HG02970 (cell line): ENCODE measurements around the gene CSRP1.
"Not testable (repeated sequence)": the region's sequence is repeated elsewhere in the genome, so short reads cannot be mapped to it uniquely, and the experiment has no call there.

ENCODE experiments used
- ATAC-seq: cut with Tn5 transposase; IDR thresholded peaks from one replicate; pipeline ENCODE4 v1.9.1; 2021; ENCODE audit warnings: mild to moderate bottlenecking, moderate library complexity, moderate number of reproducible peaks; ENCODE audit not compliant: unreplicated experiment, low FRiP score

Gene CSRP1

GRCh38 chr1:201481761-201482493 lies 25.0 kb downstream of the CSRP1 start:
- ATAC-seq = peak; percentile 51

DNA sequence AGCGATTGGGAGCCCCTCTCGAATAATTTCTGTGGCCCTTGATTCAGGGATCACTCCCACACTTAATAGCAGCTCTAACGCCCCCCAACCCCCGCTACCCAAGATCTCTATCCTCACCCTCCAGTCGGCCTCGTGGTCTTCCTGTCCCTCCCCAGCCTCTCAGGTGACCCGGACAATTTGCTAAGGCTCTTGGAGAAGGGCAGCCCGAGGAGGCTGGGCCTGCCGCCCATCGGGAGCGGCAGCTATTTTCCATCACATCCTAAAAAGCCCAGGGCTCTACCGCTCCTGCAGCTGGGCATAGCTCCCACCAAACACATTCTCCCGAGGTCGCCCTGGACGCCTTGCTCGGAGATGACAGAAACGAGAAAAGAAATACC lies 25.9 kb downstream of the CSRP1 start:
- no peak for ATAC-seq

DNA sequence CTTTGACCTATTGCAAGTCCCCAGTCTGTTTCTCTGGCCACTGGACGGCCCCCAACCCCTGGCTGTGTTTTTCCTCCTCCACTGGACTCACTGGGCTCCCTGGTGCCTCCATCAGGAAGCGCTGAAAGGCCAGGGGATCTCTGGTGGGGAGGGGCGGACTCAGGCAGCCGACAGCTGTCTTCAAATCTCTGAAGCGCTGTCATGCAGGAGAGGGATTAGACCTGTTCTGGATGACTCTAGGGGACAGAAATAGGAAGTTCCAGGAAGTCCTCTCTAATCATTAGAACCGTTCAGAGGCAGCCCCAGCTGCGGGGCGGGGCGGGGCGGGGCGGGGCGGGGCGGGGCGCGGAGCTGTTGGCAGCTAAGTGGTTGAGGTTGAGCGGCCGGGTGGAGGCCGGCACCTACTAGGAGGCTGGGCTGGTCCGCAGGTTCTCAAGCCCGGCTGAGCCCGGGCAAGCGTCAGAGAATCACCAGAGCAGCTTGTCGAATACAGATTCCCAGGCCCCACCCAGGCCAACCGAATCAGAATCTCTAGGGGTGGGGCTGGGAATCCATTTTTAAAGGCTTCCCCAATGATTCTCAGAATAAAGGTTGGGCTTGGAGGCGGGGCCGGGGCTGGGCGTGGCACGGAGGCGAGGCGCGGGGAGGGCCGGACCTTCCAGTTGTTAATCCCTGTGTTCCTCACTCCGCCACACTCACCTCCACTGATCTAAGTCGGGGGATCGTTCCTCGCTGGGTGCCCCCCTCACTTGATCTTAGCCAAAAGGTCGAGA lies 26.5 kb downstream of the CSRP1 start:
- ATAC-seq = no peak

GRCh38 chr1:201479201-201479730 lies 27.7 kb downstream of the CSRP1 start:
- no peak for ATAC-seq

- not testable (repeated sequence) for ATAC-seq
Observed at GRCh38 chr1:201478666-201479065, 28.3 kb downstream of the CSRP1 start.

DNA sequence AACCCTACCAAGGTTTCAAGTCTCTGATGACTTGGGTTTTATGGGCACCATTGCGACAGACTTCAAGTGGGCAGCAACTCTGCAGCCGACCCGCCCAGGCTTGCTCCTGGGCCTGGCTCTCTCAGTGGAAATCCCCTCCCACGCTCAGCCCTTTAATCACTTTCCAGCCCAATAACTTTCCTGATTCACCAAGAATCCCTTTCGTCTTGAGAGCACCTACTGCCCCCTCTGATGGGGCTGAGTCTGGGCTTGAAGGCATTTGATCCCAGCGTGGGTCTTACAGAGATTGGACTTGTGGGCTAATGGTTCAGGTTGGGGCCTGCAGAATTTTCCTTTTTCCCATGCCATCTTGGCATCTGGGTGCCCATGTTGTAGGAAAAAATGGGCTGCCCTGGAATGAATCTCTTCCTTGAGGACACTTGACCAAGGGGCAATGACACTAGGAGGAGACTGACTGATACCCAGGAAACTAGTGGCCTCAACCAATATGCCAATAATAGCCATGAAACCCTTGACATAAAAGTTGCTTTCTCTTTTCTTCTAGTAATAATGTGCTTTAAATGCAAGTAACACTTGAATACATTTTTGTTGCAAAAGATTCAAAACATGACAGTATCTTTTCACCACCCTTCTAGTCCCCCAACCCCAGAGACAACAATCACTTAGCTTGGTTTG lies 30.1 kb downstream of the CSRP1 start:
- ATAC-seq = no peak

DNA sequence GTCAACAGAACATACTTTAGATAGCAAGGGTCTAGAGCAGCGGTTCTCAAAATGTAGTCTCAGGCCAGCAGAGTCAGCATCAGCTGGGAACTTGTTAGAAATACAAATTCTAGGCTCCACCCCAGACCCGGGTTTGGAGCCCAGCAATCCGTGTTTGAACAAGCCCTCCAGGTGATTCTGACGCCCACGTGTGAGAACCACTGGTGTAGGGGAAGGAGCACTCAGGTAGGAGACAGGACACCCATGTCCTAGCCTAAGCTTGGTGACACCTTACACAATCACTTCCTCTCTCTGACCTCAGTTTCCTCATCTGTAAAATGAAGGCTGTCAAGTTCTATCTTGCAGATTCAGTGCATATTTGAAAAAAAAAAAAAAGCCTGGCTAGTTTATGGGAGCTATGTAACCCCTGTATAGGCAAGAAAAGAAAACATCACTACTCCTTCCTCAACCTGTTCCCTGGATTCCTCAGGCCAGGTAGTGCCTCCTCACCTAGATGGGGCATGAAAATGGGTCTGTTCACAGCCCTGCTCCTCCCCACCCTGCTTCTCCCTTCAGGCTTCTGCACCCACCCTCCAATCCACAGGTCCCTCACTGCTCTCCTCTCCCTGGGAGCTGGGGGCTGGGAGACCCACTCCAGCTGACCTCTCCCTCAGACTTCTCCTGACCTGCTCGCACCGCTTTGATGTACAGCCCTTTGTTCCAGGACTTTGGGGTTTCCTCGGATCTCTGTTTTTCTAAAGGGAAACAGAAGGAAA lies 30.8 kb downstream of the CSRP1 start:
- ATAC-seq = no peak

DNA sequence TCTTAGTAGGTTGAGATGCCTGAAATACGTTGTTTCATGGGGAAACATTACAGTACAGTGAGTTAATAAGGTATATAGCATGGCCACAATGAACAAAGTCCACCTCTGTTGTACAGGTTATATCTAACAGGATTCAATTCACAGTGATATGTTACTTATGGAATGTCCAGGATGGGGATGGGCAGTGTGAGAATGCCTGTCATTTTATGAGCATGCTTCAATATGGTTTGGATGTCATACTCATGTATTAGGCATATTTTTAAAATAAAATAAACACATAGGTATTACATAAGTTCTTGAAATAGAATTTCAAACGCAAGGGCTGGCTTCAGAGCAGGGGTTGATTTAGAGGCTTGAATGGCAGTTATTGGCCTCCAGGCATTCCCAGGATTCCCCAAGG lies 31.8 kb downstream of the CSRP1 start:
- no peak for ATAC-seq

DNA sequence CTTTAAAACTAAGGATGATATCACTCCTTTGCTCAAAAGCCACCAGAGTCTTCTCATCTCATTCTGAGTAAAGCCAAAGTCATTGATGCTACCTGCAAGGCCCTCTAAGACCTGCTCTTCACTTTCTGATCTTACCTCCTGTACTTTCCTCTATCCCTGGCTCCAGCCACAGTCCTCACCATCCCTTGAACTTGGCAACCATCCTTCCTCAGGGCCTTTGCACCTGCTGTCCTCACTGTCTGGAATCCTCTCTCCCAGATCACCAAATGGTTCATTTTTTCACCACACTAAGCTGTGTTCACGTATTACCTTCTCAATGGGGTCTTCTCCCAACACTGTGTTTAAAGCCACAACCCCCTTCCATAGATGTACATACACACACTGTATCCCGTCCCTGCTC lies 33.6 kb downstream of the CSRP1 start:
- no peak for ATAC-seq

GRCh38 chr1:201472321-201472720 lies 34.6 kb downstream of the CSRP1 start:
- not testable (repeated sequence) for ATAC-seq

- ATAC-seq = no peak
Observed at GRCh38 chr1:201471772-201472171, 35.2 kb downstream of the CSRP1 start.

GRCh38 chr1:201470581-201470980 lies 36.3 kb downstream of the CSRP1 start:
- no peak for ATAC-seq

GRCh38 chr1:201469645-201470074 lies 37.3 kb downstream of the CSRP1 start:
- no peak for ATAC-seq

DNA sequence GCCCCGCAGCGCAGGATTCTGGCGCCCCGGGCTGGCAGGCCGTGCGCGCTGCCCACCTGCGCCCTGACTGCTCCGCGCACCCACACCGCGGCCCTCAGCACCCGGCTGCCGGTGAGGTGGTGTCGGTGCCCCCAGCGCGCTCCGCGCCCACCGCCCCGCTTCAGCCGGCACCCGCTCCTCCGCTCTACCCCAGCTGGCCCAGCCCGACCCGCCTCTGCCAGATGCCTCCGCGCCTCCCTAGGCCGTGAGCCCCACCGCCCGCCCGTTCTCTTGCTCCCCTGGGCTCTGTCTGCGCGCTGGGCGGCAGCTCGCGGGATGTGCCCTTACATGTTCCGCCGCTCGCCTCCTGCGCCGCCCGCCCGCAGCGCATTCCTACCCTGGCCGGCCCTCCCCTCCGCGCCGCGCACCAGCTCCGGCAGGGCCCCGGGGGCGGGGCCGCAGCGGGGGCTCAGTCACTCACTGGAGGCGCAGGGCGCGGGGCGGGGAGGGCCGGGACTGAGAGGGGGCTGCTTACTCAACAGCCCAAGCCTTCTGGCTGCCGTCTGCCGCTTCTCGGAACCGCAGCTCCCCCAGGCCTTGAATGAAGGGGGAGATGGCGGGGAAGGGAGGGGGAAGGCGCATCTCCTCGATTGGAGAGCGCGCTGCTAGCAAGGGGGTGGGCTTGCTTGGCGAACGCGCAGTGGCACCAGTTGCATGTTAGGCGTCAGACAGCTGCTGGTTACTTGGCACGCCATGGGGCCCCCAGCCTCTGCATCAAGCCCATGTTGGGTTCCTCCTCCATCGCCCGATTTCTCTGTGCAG lies 37.9 kb downstream of the CSRP1 start, which contains the start of gene PHLDA3:
Gene PHLDA3, minus strand, starts transcription at position 345 of the 801 bp plus-strand sequence. CDS start 402 bp downstream, outside the sequence.
- no peak for ATAC-seq

GRCh38 chr1:201468501-201468843 lies 38.5 kb downstream of the CSRP1 start:
- no peak for ATAC-seq

GRCh38 chr1:201466492-201466891 lies 40.4 kb downstream of the CSRP1 start:
- ATAC-seq = no peak

DNA sequence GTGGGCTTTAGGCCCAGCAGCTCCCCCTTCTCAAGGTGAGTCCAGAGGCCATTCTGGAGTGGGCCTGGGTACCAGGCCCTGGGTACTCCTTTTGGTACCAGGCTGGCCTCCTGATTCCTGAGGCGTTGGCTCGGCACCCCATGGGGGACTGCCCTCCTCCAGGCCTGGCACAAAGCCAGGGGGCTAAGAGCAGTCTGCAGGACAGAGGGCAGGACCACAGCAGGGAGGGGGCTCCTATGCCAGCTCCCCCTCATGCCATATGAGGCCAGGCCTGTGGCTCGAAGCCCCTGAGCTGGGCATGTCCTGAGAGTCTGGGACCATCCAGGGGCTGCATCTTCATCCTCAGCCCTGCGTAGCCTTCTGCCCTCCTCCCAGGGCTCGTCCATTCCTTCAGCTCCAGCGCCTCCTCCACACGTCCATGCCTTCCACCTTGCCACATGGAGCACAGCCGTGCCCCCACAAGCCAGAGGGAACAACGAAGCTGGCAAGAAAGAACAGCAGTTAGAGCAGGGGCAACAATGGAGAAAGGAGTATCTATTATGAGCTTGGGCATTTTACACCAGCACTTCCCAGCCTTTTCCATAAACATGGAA lies 41.1 kb downstream of the CSRP1 start:
- no peak for ATAC-seq

GRCh38 chr1:201463071-201463552 lies 43.8 kb downstream of the CSRP1 start:
- no peak for ATAC-seq
